Nephron progenitor cell (in vitro differentiated cells): ENCODE measurements around the gene LARP7.
A peak's percentile ranks its signal among the peaks of the same experiment; 100 is the strongest.
"Not testable (repeated sequence)": the region's sequence is repeated elsewhere in the genome, so short reads cannot be mapped to it uniquely, and the experiment has no call there.

Experiments
- DNase-seq: peaks from one replicate; pipeline ENCODE4 v3.0.0; 2021
- H3K27ac Mint-ChIP-seq: 2 replicates; pipeline ENCODE4 v1.8.0; 2021; ENCODE audit warnings: mild to moderate bottlenecking, moderate library complexity, mixed read lengths
- H3K27me3 Mint-ChIP-seq: 2 replicates; pipeline ENCODE4 v1.8.0; 2021; ENCODE audit warnings: mild to moderate bottlenecking, low read depth, mixed read lengths; ENCODE audit not compliant: poor library complexity
- H3K36me3 Mint-ChIP-seq: 2 replicates; pipeline ENCODE4 v1.8.0; 2021; ENCODE audit warnings: low read depth, mixed read lengths
- H3K4me1 Mint-ChIP-seq: 2 replicates; pipeline ENCODE4 v1.8.0; 2021; ENCODE audit warnings: mixed read lengths
- H3K4me3 Mint-ChIP-seq: 2 replicates; pipeline ENCODE4 v1.8.0; 2021; ENCODE audit warnings: mild to moderate bottlenecking, moderate library complexity, mixed read lengths
- H3K9me3 Mint-ChIP-seq: 2 replicates; pipeline ENCODE4 v1.8.0; 2021; ENCODE audit warnings: mild to moderate bottlenecking, moderate library complexity, mixed read lengths
- CTCF ChIP-seq: fragments of 200-600 bp; sonication (generic); IDR thresholded peaks from 2 replicates; pipeline ENCODE4 v1.5.0; 2021; ENCODE audit warnings: antibody characterized with exemption

Gene LARP7

DNA sequence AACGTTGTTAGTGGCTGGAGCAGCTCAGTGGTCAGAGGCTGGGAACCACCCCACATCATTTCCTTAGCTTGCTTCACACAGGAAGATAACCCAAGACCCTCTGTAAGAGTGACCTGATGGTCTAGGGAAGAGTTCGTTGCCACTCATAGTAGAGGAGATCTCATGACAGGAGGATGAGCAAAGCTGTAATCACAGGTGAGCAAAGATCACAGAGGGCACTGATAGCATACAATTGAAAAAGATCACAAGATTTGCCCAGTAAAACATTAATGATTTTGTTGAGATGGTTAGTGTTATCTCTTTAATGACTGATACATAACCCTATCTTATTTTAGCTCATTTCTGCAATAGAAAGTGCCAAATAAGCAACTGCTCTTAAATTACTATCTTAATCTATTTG, 44.1 kb downstream of the LARP7 start:
- H3K27ac Mint-ChIP-seq = no peak overlapping the region

DNA sequence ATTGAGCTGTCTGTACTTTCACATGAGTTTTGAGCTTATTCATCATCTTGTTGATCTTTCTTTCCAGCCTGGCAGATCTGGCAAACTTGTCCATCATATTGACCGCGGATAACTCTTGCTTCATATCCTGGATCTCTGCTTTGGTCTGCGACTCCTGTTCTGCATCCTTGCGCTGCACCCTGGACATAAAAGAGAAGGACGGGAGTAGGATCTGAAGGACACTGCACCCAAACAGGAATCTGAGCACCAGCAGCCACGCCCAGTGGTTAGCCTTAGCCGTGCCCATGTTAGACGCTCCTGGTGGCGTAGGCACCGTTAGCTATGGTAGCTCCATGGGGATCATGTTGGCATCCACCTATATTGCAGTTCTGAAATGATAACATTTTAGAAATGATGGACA, 56.6 kb downstream of the LARP7 start:
- Mint-ChIP-seq H3K4me1 (no peaks in the 10 kb centered on the region), H3K9me3 (no peaks in the 10 kb centered on the region), H3K36me3 (no peaks in the 10 kb centered on the region), H3K4me3 (no peak overlapping the region), H3K27ac (no peak overlapping the region), H3K27me3 (peaks cover 9% of the 10 kb centered on the region)
- DNase-seq = no peak
- TF ChIP-seq CTCF = no peak

More for the DNA sequence above, 44.1 kb downstream of the LARP7 start:
- H3K36me3 Mint-ChIP-seq = no peaks in the 10 kb centered on the region
- no peaks in the 10 kb centered on the region for H3K27me3 Mint-ChIP-seq
- no peak for DNase-seq
- TF ChIP-seq CTCF = no peak
- H3K9me3 Mint-ChIP-seq = no peaks in the 10 kb centered on the region
- H3K4me1 Mint-ChIP-seq = peaks cover 6% of the 10 kb centered on the region
- H3K4me3 Mint-ChIP-seq = no peak overlapping the region

- no peak for TF ChIP-seq CTCF
- peaks cover 12% of the 10 kb centered on the region for H3K4me1 Mint-ChIP-seq
- no peaks in the 10 kb centered on the region for H3K36me3 Mint-ChIP-seq
- peaks cover 36% of the 10 kb centered on the region for H3K27me3 Mint-ChIP-seq
- H3K9me3 Mint-ChIP-seq = peaks cover 3% of the 10 kb centered on the region
- no peak for DNase-seq
- no peak overlapping the region for H3K27ac Mint-ChIP-seq
- H3K4me3 Mint-ChIP-seq = no peak overlapping the region
These were observed 63.7 kb downstream of the LARP7 start for GRCh38 chr4:112700679-112701078.

DNA sequence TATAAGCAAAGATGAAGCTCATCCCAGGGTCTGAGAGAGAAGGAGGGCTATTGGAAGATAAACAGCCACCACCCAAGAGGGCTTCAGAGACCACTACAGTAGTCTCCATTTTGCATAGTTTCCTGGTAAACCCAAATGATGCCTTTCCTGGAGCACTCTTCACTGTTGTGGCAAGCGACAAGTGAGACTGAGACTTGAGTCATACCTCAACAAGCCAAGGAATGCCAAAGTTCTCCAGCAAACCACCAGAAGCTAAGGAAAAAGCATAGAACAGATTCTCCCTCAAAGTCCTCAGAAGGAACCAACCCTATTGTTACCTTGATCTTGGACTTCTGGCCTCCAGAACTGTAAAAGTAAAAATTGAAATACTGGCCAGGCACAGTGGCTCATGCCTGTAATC, 65.9 kb downstream of the LARP7 start:
- peaks cover 52% of the 10 kb centered on the region for H3K27me3 Mint-ChIP-seq
- peaks cover 23% of the 10 kb centered on the region for H3K4me1 Mint-ChIP-seq
- DNase-seq = no peak
- no peak overlapping the region for H3K4me3 Mint-ChIP-seq
- no peak for TF ChIP-seq CTCF
- no peaks in the 10 kb centered on the region for H3K36me3 Mint-ChIP-seq
- no peak overlapping the region for H3K27ac Mint-ChIP-seq
- peaks cover 3% of the 10 kb centered on the region for H3K9me3 Mint-ChIP-seq

- Mint-ChIP-seq H3K27me3 (peaks cover 49% of the 10 kb centered on the region), H3K36me3 (no peaks in the 10 kb centered on the region), H3K27ac (no peak overlapping the region), H3K4me1 (peaks cover 23% of the 10 kb centered on the region), H3K9me3 (peaks cover 3% of the 10 kb centered on the region), H3K4me3 (peak overlapping the region; percentile 91)
- TF ChIP-seq CTCF = no peak
- no peak for DNase-seq
These were observed 67.4 kb downstream of the LARP7 start for GRCh38 chr4:112704322-112704721.

- H3K36me3 Mint-ChIP-seq = no peaks in the 10 kb centered on the region
- TF ChIP-seq CTCF = no peak
- peak overlapping the region; percentile 39 for H3K27ac Mint-ChIP-seq
- H3K4me1 Mint-ChIP-seq = peaks cover 23% of the 10 kb centered on the region
- DNase-seq = peak; percentile 72
- H3K27me3 Mint-ChIP-seq = peaks cover 44% of the 10 kb centered on the region
- H3K4me3 Mint-ChIP-seq = peak overlapping the region; percentile 91
- H3K9me3 Mint-ChIP-seq = peaks cover 2% of the 10 kb centered on the region
These were observed 68.3 kb downstream of the LARP7 start for GRCh38 chr4:112704991-112705845.

GRCh38 chr4:112705891-112706839, 69.2 kb downstream of the LARP7 start:
- H3K27ac Mint-ChIP-seq, H3K36me3 Mint-ChIP-seq, H3K9me3 Mint-ChIP-seq: not testable (repeated sequence)
- H3K27me3 Mint-ChIP-seq = peaks cover 44% of the 10 kb centered on the region
- H3K4me1 Mint-ChIP-seq = peaks cover 23% of the 10 kb centered on the region
- H3K4me3 Mint-ChIP-seq = peak overlapping the region; percentile 96
- DNase-seq = peak; percentile 26
